Activated T-helper 17 cell treated with anti-CD3 and anti-CD28 coated beads, Interleukin-2, amount 50 U/mL, for 72 hours (primary cell): ENCODE measurements around the gene TP53BP2. TPM values are rescaled to one million over a fixed set of nuclear protein-coding genes. Genes with fewer than 3 reads are reported as not detected.
"Not testable (repeated sequence)": the region's sequence is repeated elsewhere in the genome, so short reads cannot be mapped to it uniquely, and the experiment has no call there.

Experiments
- ATAC-seq: fragments of 150-1000 bp; cut with Tn5 transposase; replicated peaks from 2 replicates; pipeline ENCODE4 v1.10.0; 2021; ENCODE audit warnings: mild to moderate bottlenecking, moderate library complexity
- H3K27ac Mint-ChIP-seq: one replicate; pipeline ENCODE4 v1.8.0; 2022; ENCODE audit warnings: mixed read lengths
- H3K27me3 Mint-ChIP-seq: one replicate; pipeline ENCODE4 v1.8.0; 2022; ENCODE audit warnings: mixed read lengths
- H3K36me3 Mint-ChIP-seq: one replicate; pipeline ENCODE4 v1.8.0; 2022; ENCODE audit warnings: low read depth, mild to moderate bottlenecking, mixed read lengths
- H3K4me1 Mint-ChIP-seq: one replicate; pipeline ENCODE4 v1.8.0; 2022; ENCODE audit warnings: mixed read lengths
- H3K4me3 Mint-ChIP-seq: one replicate; pipeline ENCODE4 v1.8.0; 2022; ENCODE audit warnings: mild to moderate bottlenecking, mixed read lengths
- H3K9me3 Mint-ChIP-seq: one replicate; pipeline ENCODE4 v1.8.0; 2022; ENCODE audit warnings: mixed read lengths
- total RNA-seq, 2 donors: library from RNA; stranded (reverse); gene quantifications; one replicate each; pipeline ENCODE4 v1.2.3, GENCODE V29; 2022

The TP53BP2 gene
- total RNA-seq, 2 donors from 2014 or later: 37.4 to 38.4 TPM

DNA sequence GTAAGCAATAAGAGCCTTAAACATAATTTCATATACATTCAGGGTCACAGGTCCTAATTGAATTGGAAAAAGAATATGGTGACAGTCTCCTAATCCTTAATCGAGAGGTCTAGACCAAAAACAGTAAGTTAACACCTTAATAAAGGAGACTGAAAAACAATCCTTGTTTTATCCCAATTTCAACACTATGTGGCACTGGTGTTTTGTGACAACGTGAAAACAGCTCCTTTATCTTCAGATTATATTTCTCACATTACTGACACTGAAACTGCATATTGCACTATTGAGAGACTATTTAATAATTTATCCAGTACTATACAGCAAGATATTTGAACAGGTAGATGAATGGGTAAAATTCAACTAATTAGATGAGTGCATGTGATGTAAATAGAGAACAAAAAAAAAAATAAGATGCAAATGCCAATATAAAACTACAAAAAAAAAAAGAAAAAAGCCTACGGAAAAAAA is 34.1 kb downstream of the TP53BP2 start:
- peaks cover 14% of the 10 kb centered on the region for H3K4me1 Mint-ChIP-seq
- H3K36me3 Mint-ChIP-seq: peaks cover 81% of the 10 kb centered on the region
- no peaks in the 10 kb centered on the region for H3K27me3 Mint-ChIP-seq
- no peak overlapping the region for H3K27ac Mint-ChIP-seq
- no peaks in the 10 kb centered on the region for H3K9me3 Mint-ChIP-seq
- ATAC-seq: no peak
- H3K4me3 Mint-ChIP-seq: no peak overlapping the region

GRCh38 chr1:223810586-223810985 is 35.2 kb downstream of the TP53BP2 start:
- Mint-ChIP-seq H3K4me1 (peaks cover 14% of the 10 kb centered on the region), H3K9me3 (no peaks in the 10 kb centered on the region), H3K27me3 (no peaks in the 10 kb centered on the region), H3K27ac (no peak overlapping the region), H3K4me3 (no peak overlapping the region), H3K36me3 (peaks cover 91% of the 10 kb centered on the region)
- ATAC-seq: peak; percentile 46

GRCh38 chr1:223809905-223810304 is 35.8 kb downstream of the TP53BP2 start:
- peaks cover 91% of the 10 kb centered on the region for H3K36me3 Mint-ChIP-seq
- peaks cover 14% of the 10 kb centered on the region for H3K4me1 Mint-ChIP-seq
- not testable (repeated sequence) for ATAC-seq, H3K4me3 Mint-ChIP-seq, H3K27me3 Mint-ChIP-seq, H3K9me3 Mint-ChIP-seq, H3K27ac Mint-ChIP-seq

- no peaks in the 10 kb centered on the region for H3K27me3 Mint-ChIP-seq
- H3K27ac Mint-ChIP-seq: no peak overlapping the region
- peaks cover 100% of the 10 kb centered on the region for H3K36me3 Mint-ChIP-seq
- no peak overlapping the region for H3K4me3 Mint-ChIP-seq
- H3K4me1 Mint-ChIP-seq: no peaks in the 10 kb centered on the region
- H3K9me3 Mint-ChIP-seq: no peaks in the 10 kb centered on the region
- no peak for ATAC-seq
Measured at GRCh38 chr1:223803211-223803610, 42.5 kb downstream of the TP53BP2 start.

GRCh38 chr1:223802602-223803001 is 43.1 kb downstream of the TP53BP2 start:
- Mint-ChIP-seq H3K27ac (no peak overlapping the region), H3K36me3 (peaks cover 100% of the 10 kb centered on the region), H3K27me3 (no peaks in the 10 kb centered on the region), H3K4me1 (no peaks in the 10 kb centered on the region), H3K9me3 (no peaks in the 10 kb centered on the region), H3K4me3 (no peak overlapping the region)
- ATAC-seq: no peak

DNA sequence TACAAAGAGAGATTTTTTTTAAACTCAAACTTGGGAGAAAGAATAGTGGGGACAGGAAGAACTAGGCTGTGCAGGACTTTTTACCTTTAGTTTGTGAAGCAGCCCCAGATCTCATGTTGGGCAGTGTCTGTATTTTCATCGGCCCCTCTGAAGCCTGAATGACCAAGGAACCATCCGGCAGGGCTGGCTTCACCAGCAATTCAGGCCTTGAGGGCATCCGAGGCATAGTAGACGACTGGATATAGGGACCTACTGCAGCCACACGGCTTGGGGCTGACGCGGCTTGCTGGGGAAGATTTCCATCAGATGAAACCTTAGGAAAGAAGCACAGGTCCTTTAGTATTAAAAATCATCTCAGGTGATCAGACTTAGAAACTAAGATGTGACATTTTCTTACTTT is 43.7 kb downstream of the TP53BP2 start:
- Mint-ChIP-seq H3K4me3 (no peak overlapping the region), H3K27ac (no peak overlapping the region), H3K27me3 (no peaks in the 10 kb centered on the region), H3K9me3 (no peaks in the 10 kb centered on the region), H3K4me1 (no peaks in the 10 kb centered on the region), H3K36me3 (peaks cover 99% of the 10 kb centered on the region)
- no peak for ATAC-seq

DNA sequence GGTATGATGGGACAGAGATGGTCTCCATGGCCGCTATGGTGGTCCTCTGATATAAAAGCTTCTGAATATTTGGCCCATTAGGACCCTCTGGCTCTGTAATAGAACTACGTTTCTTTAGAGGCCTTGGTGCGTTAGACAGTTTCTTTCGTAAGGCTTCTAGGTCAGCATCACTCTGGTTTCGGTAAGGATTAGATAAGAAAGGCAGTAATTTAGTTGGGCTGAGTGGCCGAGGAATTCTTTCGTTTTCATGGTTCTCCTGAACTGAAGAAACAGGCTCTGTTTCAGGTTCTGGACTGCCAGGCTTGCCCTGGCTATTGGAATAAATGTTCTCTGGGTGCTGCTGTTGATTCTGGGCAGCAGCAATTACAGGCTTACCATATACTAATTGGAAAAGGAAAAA is 49.5 kb downstream of the TP53BP2 start:
- H3K27ac Mint-ChIP-seq: peak overlapping the region; percentile 53
- peaks cover 96% of the 10 kb centered on the region for H3K36me3 Mint-ChIP-seq
- ATAC-seq: no peak

GRCh38 chr1:223794136-223794880 is 51.4 kb downstream of the TP53BP2 start:
- no peak for ATAC-seq
- Mint-ChIP-seq H3K9me3 (no peaks in the 10 kb centered on the region), H3K4me1 (no peaks in the 10 kb centered on the region), H3K27me3 (no peaks in the 10 kb centered on the region), H3K4me3 (no peak overlapping the region), H3K27ac (no peak overlapping the region), H3K36me3 (peaks cover 94% of the 10 kb centered on the region)

More for the DNA sequence above, 49.5 kb downstream of the TP53BP2 start:
- Mint-ChIP-seq H3K27me3 (no peaks in the 10 kb centered on the region), H3K9me3 (no peaks in the 10 kb centered on the region), H3K4me3 (no peak overlapping the region), H3K4me1 (no peaks in the 10 kb centered on the region)

- ATAC-seq: no peak
- Mint-ChIP-seq H3K27ac (no peak overlapping the region), H3K27me3 (no peaks in the 10 kb centered on the region), H3K9me3 (no peaks in the 10 kb centered on the region), H3K4me1 (no peaks in the 10 kb centered on the region), H3K4me3 (no peak overlapping the region), H3K36me3 (peaks cover 94% of the 10 kb centered on the region)
Measured at GRCh38 chr1:223793716-223794115, 52.0 kb downstream of the TP53BP2 start.

GRCh38 chr1:223792046-223792445 is 53.7 kb downstream of the TP53BP2 start:
- Mint-ChIP-seq H3K36me3 (peaks cover 95% of the 10 kb centered on the region), H3K4me1 (no peaks in the 10 kb centered on the region), H3K27ac (peak overlapping the region; percentile 14), H3K4me3 (no peak overlapping the region), H3K9me3 (no peaks in the 10 kb centered on the region), H3K27me3 (no peaks in the 10 kb centered on the region)
- no peak for ATAC-seq

GRCh38 chr1:223788746-223789415 is 56.9 kb downstream of the TP53BP2 start:
- H3K9me3 Mint-ChIP-seq: no peaks in the 10 kb centered on the region
- H3K27me3 Mint-ChIP-seq: no peaks in the 10 kb centered on the region
- no peaks in the 10 kb centered on the region for H3K4me1 Mint-ChIP-seq
- ATAC-seq: no peak
- H3K27ac Mint-ChIP-seq: peak overlapping the region; percentile 74
- no peak overlapping the region for H3K4me3 Mint-ChIP-seq
- H3K36me3 Mint-ChIP-seq: peaks cover 96% of the 10 kb centered on the region

DNA sequence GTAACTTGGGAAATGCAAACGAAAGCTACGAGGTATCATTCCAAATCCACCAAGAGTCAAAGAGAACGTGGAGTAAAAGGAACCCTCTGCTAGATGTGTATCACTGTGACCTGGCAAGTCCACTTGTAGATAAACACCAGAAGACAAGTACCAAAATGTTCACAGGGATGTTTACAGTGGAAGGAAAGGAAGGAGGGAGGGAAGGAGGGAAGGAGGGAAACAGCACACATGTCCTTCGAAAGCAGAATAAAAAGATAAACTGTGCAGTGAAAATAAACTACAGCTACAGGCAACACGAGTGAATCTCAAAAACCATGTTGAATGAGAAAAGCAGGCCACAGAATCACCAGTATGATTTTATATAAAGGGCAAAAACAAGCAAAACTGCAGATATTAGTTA is 59.9 kb downstream of the TP53BP2 start:
- Mint-ChIP-seq H3K9me3 (no peaks in the 10 kb centered on the region), H3K27ac (peak overlapping the region; percentile 2), H3K27me3 (no peaks in the 10 kb centered on the region), H3K4me1 (no peaks in the 10 kb centered on the region), H3K36me3 (peaks cover 96% of the 10 kb centered on the region), H3K4me3 (no peak overlapping the region)
- no peak for ATAC-seq

DNA sequence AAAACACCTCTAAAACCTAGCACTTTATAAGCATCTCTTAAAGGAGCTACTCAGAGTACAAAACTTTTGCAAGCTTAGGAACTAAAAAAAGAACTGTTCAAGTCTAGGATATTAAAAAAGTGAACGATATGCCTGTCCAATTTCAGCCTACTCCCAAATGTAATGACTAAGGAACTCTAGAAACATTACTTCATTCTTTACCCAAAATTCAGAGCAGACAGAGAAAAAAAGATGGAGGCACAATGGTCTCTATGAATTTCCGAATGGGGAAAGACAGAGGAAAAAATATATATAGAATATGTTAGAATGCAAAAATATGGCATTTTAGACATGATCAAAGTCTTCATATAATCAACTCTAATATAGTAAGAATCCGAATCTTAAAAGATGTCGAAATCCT is 61.2 kb downstream of the TP53BP2 start:
- Mint-ChIP-seq H3K36me3 (peaks cover 96% of the 10 kb centered on the region), H3K27me3 (no peaks in the 10 kb centered on the region), H3K9me3 (no peaks in the 10 kb centered on the region), H3K4me1 (no peaks in the 10 kb centered on the region), H3K27ac (peak overlapping the region; percentile 5), H3K4me3 (no peak overlapping the region)
- no peak for ATAC-seq

DNA sequence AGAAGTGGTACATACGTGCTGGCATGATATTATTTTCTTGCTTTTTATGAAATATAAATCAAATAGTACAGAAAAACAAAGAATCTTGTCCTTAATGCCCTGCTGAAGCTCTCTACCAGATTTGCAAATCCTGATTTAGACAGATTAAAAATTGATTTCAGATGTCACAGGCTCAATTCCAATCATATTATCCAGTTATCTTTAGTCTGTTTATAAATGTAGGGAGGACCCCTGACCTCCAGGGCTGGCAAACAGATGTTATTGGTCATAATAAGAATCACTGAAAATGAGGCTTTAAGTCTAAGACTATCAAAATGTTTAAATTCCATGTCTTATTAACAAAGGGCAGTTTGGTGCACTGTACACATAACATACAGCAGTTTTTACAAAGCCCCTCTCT is 62.1 kb downstream of the TP53BP2 start:
- peak overlapping the region; percentile 5 for H3K27ac Mint-ChIP-seq

DNA sequence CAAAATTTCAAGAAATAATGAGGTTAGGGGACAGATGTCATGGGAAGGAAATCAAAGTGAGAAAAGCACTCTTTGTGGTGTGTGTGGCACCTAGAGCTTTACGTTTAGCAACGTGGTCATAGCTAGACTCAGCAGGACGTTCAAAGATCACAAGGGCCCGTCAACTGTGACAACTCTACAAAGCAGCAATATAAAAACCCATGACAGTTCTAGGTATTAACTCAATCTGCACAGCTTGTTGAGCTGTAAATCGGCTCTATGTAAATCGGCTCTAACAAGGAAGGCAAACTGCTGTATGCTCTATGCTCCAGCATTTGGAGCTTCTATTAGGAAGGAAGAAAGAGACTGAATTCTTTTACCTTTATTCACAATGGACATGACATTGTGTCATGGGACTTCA is 64.8 kb downstream of the TP53BP2 start:
- H3K36me3 Mint-ChIP-seq: peaks cover 97% of the 10 kb centered on the region
- H3K9me3 Mint-ChIP-seq: no peaks in the 10 kb centered on the region
- H3K4me1 Mint-ChIP-seq: peaks cover 15% of the 10 kb centered on the region
- H3K4me3 Mint-ChIP-seq: no peak overlapping the region
- peak overlapping the region; percentile 16 for H3K27ac Mint-ChIP-seq
- H3K27me3 Mint-ChIP-seq: no peaks in the 10 kb centered on the region
- ATAC-seq: no peak

More for the DNA sequence above, 62.1 kb downstream of the TP53BP2 start:
- H3K36me3 Mint-ChIP-seq: peaks cover 97% of the 10 kb centered on the region
- no peak overlapping the region for H3K4me3 Mint-ChIP-seq
- H3K27me3 Mint-ChIP-seq: no peaks in the 10 kb centered on the region
- H3K9me3 Mint-ChIP-seq: no peaks in the 10 kb centered on the region
- ATAC-seq: no peak
- H3K4me1 Mint-ChIP-seq: no peaks in the 10 kb centered on the region
